HG03159 (cell line): ENCODE results near the gene SCML1.
"Not testable (repeated sequence)": the region's sequence is repeated elsewhere in the genome, so short reads cannot be mapped to it uniquely, and the experiment has no call there.

Experiments used
- ATAC-seq: cut with Tn5 transposase; IDR thresholded peaks from one replicate; pipeline ENCODE4 v1.9.1; 2021; ENCODE audit warnings: mild to moderate bottlenecking, moderate library complexity; ENCODE audit not compliant: unreplicated experiment

SCML1 gene

GRCh38 chrX:17738737-17739535 lies 1.6 kb downstream of the SCML1 start:
- ATAC-seq: no peak

- ATAC-seq: no peak
Measured at GRCh38 chrX:17740137-17741122, 3.1 kb downstream of the SCML1 start.

- no peak for ATAC-seq
Measured at GRCh38 chrX:17741123-17741511, 3.8 kb downstream of the SCML1 start.

- ATAC-seq: no peak
Measured at GRCh38 chrX:17743913-17744312, 6.6 kb downstream of the SCML1 start.

- no peak for ATAC-seq
Measured at GRCh38 chrX:17744896-17745523, 7.7 kb downstream of the SCML1 start.

GRCh38 chrX:17747692-17748091 lies 10.4 kb downstream of the SCML1 start:
- ATAC-seq: no peak

GRCh38 chrX:17748684-17749083 lies 11.4 kb downstream of the SCML1 start:
- ATAC-seq: no peak

- ATAC-seq: no peak
Measured at GRCh38 chrX:17750436-17750835, 13.1 kb downstream of the SCML1 start.

- peak; percentile 82 for ATAC-seq
Measured at GRCh38 chrX:17758382-17758781, 21.1 kb downstream of the SCML1 start.

GRCh38 chrX:17759990-17760389 lies 22.7 kb downstream of the SCML1 start:
- ATAC-seq: no peak

GRCh38 chrX:17767734-17768133 lies 30.4 kb downstream of the SCML1 start:
- no peak for ATAC-seq

GRCh38 chrX:17768997-17769396 lies 31.7 kb downstream of the SCML1 start:
- no peak for ATAC-seq

- ATAC-seq: no peak
Measured at GRCh38 chrX:17769701-17770269, 32.5 kb downstream of the SCML1 start.

GRCh38 chrX:17773221-17773876 lies 36.1 kb downstream of the SCML1 start:
- ATAC-seq: no peak

- no peak for ATAC-seq
Measured at GRCh38 chrX:17774053-17774452, 36.8 kb downstream of the SCML1 start.

- ATAC-seq: no peak
Measured at GRCh38 chrX:17778997-17779396, 41.7 kb downstream of the SCML1 start.

GRCh38 chrX:17779434-17779833 lies 42.1 kb downstream of the SCML1 start:
- no peak for ATAC-seq

- ATAC-seq: not testable (repeated sequence)
Measured at GRCh38 chrX:17786554-17787347, 49.5 kb downstream of the SCML1 start.

- no peak for ATAC-seq
Measured at GRCh38 chrX:17787557-17787956, 50.3 kb downstream of the SCML1 start.

GRCh38 chrX:17788439-17788838 lies 51.1 kb downstream of the SCML1 start:
- ATAC-seq: no peak
